Activated CD4-positive, CD25-positive, alpha-beta regulatory T cell treated with anti-CD3 and anti-CD28 coated beads, Interleukin-2, amount 50 U/mL, for 16 hours (primary cell): ENCODE measurements around the gene AMZ2.
A peak's percentile ranks its signal among the peaks of the same experiment; 100 is the strongest.

Experiments
- DNase-seq: peaks from one replicate; pipeline ENCODE4 v3.0.0-alpha.2; 2020; ENCODE audit warnings: low read depth, low spot score

Gene AMZ2

DNA sequence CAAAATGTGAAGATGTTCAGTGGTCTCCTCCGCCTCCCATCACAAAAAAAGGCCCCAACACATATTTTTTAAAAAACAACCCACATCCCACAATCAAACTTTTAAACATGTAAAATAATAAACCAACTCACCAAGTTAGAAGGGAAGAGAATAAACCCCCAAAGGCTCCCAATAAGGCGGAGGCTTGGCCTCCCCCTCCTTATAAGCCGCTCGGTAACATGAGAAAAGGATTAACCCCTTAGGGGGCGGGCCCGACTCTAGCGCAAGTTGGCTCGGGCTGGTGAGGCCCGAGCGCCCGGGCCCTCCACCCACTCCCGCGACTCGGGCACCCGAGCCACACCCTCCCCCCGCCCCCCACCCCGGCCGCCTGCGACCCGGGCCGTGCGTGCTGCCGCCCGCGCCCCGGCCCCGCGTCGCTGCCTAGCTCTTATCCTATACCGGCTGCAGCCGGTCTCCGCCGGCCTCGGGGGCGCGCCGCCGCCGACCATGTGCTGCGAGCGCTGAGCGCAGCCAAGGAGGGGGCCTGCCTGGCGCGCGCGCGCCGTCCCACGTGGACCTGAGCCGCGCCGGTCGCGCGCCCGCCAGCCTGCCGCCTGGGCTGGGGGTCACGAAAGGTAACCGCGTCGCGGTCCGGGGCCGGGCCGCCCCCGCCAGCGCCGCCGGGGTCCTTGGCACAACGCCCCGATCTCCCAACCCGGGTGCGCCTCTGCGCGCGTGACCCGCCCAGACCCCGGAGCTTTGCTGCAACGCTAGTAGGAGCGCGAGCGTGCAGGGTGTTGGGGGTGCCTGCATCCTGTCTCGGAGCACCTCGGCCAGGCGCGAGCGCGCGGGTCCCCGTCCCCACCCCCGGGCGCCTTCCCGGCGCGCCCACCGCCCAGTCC lies 43.4 kb downstream of the AMZ2 start, which contains the start of the genes ARSG and SLC16A6:
Gene ARSG, plus strand, starts transcription at position 541 of the 881 bp plus-strand sequence. CDS start 15,999 bp downstream, outside the sequence.
Gene SLC16A6, minus strand, starts transcription at position 173 of the 881 bp plus-strand sequence. CDS start 12,807 bp downstream, outside the sequence.
- DNase-seq: peak; percentile 65

GRCh38 chr17:68291836-68292688 lies 44.2 kb downstream of the AMZ2 start:
- peak; percentile 84 for DNase-seq

DNA sequence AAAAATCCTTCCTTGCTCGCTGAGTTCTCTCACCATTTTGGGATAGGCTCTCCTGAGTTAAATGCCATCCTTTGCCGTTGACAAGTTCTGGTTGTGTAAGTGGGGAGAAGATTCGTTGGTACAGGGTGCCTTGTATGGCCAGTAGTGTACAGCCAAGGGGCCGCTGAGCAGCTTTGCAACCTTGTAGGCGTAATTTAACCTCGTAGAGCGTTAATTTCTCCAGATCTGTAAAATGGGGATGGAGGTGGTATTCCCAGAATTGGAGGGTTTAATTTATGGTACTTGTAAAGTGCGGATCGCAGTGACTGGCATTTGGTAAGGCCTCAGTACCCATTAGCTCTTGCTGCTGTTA lies 44.8 kb downstream of the AMZ2 start:
- DNase-seq: no peak

- DNase-seq: no peak
Observed at GRCh38 chr17:68293490-68294195, 45.8 kb downstream of the AMZ2 start.

DNA sequence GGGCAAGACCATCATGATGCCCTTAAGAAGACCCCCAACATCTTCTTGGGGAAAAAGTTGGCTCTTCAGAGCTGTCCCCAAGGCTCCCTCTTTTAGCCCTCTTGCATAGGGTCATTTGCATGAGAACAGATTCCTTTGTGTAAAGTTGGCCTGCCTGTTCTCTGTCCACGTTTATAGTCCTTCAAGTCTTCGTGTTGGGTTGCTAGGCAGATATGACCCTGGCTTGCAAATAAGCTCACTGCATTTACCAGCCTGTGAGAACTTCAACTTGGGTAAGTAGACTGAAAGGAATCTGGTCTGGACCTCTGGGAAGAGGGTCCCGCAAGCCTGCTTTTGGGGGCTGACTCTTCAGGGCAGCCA lies 46.3 kb downstream of the AMZ2 start:
- DNase-seq: no peak

DNA sequence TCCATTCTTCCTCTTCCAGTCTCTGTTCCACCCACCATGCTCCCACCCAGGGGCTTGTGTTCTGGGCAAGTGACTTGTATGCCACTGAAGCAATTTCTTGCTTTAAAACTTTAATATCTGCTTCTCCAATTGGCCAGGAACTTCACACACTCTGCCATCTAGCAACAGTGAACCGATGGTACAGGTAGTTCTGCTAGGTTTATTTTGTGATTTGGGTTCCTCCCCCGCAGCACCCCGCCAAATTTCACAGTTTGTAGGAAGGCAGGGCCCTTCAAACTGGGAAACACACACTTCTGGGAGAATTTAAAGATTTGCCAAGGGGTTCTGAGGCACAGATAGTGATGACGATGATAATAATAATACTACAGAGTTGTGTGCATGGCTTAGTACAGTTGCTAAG lies 46.8 kb downstream of the AMZ2 start:
- DNase-seq: no peak

DNA sequence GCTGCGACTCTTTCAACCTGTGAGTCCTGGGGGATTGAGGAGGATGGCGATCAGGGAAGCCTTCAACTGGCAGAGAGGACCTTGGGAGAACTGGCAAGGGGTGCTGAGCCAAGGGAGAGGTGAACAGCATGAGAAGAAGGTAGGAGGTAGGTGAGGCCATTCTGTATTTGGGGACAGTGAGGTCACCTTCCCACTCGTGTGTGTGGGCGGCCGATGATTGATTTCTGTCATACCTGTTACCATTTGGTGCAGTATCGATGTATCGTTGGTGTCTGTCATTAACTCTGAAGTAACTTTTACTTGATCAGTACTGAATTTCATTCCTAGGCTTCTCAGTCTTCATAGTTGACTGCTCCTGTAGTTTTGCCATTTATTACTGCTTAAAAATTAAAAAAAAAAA lies 47.2 kb downstream of the AMZ2 start:
- DNase-seq: no peak

- DNase-seq: peak; percentile 45
Observed at GRCh38 chr17:68296217-68297191, 48.7 kb downstream of the AMZ2 start.

DNA sequence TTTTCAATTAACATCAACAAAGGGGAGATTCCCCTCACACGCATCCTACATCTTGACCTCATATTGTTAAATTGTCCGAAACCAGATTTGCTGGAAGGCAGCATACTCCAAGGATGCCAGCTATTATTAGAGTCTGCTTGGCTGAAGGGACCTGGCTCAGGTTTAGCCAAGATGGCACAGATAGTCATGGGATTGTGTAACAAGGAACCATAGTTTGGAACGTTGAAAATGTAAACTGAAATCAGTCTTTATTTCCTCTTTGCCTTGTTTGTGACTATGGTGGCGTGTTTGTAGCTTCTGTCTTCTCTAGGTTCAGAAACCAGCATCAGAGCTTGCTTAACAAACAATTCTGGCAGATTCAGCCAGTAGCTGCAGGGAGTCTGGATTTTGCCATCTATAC lies 49.4 kb downstream of the AMZ2 start:
- no peak for DNase-seq

DNA sequence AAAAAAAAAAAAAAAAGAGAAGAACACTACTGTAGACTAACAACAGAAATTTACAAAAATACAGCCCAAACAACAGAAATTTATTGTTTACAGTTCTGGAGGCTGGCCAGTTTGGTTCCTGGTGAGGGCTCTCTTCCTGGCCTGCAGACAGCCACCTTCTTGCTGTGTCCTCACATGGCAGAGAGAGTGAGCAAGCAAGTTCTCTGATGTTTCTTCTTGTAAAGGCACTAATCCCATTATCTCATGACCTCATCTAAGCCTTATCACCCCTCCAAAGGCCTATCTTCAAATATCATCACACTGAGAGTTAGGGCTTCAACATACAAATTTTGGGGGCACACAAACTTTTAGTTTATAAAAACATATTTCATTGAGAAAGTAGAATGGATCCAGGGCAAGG lies 50.8 kb downstream of the AMZ2 start:
- DNase-seq: no peak

GRCh38 chr17:68299817-68300216 lies 52.0 kb downstream of the AMZ2 start:
- DNase-seq: no peak

DNA sequence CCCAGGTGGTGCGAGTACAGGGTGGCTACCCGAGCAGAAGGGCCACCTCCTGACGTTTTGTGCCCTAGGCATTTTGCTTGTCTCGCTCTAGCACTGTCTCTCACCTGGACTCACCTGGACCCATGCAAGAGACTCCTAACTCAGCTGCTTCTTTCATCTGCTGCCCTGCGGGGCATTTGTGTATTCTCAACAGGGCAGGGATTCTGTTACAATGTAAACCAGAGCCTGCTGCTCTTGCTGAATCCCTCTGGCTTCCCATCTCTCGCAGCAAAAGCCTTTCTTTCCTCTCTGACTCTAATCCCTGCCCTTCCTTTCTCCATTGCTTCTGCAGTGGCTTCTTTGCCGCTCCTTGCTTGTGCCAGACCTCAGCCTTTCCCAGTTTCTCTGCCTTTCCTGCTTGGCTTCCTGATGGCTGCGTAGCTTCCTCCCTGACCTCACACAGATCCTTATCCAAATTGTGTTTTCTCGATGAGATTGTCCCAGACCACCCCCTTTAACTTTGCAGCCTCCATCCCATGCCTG lies 53.7 kb downstream of the AMZ2 start:
- no peak for DNase-seq

GRCh38 chr17:68302066-68302564 lies 54.3 kb downstream of the AMZ2 start:
- no peak for DNase-seq

GRCh38 chr17:68302666-68303065 lies 54.8 kb downstream of the AMZ2 start:
- DNase-seq: no peak

GRCh38 chr17:68304706-68305105 lies 56.9 kb downstream of the AMZ2 start:
- no peak for DNase-seq

DNA sequence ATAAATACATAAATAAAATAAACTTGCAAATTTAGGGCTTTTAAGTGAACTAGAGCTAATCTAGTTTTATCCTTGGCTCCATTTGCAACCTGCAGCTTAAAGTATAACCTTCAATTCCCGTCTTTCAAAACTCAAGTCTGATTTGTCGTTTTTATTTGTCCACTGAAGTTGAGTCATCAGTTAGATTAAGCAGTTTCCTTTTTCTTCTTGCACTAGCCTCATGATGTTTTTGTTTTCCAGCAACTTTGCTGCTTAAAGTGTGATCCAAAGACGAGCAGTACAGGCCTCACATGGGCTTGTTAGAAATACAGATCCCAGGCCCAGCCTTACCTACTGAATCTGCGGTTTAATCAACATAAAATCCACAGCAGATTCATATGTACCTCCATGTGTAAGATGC lies 57.3 kb downstream of the AMZ2 start:
- DNase-seq: no peak
